ENCODE results near the gene PLK1. TPM values are rescaled to one million over a fixed set of nuclear protein-coding genes. Genes with fewer than 3 reads are reported as not detected.

PLK1 gene
- total RNA-seq, 4 donors from 2014 or later, result 0.59 to 9.6 (median 2.1) TPM

DNA sequence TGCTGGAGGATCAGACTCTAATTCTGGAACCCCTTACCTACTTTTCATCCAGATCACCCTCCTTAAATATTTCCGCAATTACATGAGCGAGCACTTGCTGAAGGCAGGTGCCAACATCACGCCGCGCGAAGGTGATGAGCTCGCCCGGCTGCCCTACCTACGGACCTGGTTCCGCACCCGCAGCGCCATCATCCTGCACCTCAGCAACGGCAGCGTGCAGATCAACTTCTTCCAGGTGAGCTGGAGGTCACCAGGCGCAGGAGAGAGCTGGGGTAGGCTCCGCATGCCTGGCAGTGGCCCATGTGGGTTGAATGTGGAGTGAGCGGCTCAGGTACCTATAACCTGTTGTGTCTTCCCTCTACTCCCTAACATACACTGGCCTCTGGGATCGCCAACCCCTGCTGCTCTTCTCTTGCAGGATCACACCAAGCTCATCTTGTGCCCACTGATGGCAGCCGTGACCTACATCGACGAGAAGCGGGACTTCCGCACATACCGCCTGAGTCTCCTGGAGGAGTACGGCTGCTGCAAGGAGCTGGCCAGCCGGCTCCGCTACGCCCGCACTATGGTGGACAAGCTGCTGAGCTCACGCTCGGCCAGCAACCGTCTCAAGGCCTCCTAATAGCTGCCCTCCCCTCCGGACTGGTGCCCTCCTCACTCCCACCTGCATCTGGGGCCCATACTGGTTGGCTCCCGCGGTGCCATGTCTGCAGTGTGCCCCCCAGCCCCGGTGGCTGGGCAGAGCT is 10.9 kb downstream of the PLK1 start:
- Histone ChIP-seq H3K4me1 (peaks cover 0 to 3% (median 0%) of the 10 kb centered on the region in 4 donors), H3K27ac (no peak overlapping the region), H3K9me3 (no peaks in the 10 kb centered on the region), H3K36me3 (peaks cover 0 to 68% (median 17%) of the 10 kb centered on the region in 3 donors), H3K27me3 (no peaks in the 10 kb centered on the region), H3K4me3 (no peak overlapping the region)
- DNase-seq (ENCODE audit: low spot score in 2 of 2), result no peak
- TF ChIP-seq POLR2A (IDR thresholded peaks at IDR 0.05), result no peak
- TF ChIP-seq, protein P1, sequence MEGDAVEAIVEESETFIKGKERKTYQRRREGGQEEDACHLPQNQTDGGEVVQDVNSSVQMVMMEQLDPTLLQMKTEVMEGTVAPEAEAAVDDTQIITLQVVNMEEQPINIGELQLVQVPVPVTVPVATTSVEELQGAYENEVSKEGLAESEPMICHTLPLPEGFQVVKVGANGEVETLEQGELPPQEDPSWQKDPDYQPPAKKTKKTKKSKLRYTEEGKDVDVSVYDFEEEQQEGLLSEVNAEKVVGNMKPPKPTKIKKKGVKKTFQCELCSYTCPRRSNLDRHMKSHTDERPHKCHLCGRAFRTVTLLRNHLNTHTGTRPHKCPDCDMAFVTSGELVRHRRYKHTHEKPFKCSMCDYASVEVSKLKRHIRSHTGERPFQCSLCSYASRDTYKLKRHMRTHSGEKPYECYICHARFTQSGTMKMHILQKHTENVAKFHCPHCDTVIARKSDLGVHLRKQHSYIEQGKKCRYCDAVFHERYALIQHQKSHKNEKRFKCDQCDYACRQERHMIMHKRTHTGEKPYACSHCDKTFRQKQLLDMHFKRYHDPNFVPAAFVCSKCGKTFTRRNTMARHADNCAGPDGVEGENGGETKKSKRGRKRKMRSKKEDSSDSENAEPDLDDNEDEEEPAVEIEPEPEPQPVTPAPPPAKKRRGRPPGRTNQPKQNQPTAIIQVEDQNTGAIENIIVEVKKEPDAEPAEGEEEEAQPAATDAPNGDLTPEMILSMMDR (IDR thresholded peaks at IDR 0.05), result no peak
- no peak for TF ChIP-seq EP300 (IDR thresholded peaks at IDR 0.05)
- WGBS, 2 donors, result 96% methylated on average over 35 to 36 of the region's 36 CpGs

DNA sequence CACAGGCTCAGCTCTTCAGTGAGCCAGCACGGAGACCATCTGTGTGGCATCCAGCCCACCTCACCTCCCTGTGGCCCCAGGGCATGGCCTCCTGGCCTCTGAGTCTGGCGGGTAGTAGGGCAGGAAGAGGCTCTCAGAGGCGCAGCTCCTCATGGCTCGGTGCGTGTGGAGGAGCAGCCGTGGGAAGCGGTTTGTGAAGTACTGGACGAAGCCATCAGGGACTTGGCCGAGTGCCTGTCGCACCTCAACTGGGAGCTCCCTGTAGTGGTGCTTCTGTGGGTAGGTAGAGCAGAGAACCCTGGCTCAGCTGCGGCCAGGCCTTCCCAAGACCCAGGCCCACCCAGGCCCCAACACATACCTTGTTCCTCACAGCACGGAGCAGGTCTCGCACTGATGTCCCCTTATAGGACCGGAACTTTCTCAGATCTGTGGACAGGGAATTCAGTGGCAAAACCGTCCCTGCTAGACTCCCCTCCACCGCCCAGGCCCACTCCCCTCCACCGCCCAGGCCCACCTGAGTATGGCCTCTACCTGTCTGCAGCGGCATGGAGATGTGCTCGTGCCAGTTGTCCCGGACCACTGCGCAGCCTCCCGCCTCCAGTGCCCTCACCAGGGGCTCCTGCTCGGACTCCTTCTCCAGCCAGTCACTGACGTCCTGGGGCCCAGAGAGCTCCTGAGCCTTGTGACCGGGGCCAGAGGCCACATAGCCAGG is 12.2 kb downstream of the PLK1 start:
- WGBS, 2 donors, result 92 to 93% methylated on average over 19 to 24 of the region's 25 CpGs
- Histone ChIP-seq H3K36me3 (peaks cover 0 to 62% (median 17%) of the 10 kb centered on the region in 3 donors), H3K4me1 (peaks cover 0 to 9% (median 0%) of the 10 kb centered on the region in 4 donors), H3K27me3 (no peaks in the 10 kb centered on the region), H3K9me3 (no peaks in the 10 kb centered on the region), H3K27ac (no peak overlapping the region), H3K4me3 (no peak overlapping the region)
- no peak for TF ChIP-seq EP300 (IDR thresholded peaks at IDR 0.05)
- TF ChIP-seq, protein P1 (IDR thresholded peaks at IDR 0.05), result no peak
- no peak for TF ChIP-seq POLR2A (IDR thresholded peaks at IDR 0.05)
- no peak for DNase-seq (ENCODE audit: low spot score in 2 of 2)

DNA sequence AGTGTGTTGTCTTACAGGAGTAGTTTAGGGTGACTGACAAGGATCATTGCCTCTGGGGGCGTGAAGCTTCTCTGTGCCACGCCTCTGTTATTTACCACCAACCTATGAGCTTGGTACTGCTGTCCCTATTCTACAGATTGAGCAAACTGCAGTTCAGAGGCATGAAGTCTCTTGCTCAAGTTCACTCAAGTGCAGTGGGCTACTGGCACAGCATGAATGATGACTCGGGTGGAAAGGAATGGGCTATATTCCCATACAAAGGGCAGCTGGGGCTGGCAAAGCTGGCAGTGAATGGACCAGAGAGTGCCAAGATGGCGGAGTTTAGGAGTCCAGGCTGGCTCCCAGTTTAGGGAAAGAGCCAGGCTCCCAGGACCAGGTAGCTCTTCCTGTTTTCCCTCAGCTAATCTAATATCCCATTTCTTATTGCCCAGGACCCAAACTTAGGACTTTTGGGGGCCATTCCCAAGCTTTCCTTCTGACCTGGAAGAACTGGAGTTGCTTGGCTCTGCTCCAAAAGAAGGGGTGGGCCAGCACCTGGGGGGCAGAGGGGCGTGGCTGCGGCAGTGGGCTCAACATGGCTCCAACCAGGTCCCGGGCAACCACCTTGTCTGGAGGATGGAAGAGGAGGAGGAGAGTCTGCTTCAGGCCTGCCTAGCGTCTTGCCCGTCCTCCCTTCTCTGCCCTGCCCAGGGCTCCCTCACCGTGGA is 12.9 kb downstream of the PLK1 start:
- WGBS, 2 donors, result 82 to 93% methylated on average over 10 of the region's 10 CpGs
- no peak for DNase-seq (ENCODE audit: low spot score in 2 of 2)

DNA sequence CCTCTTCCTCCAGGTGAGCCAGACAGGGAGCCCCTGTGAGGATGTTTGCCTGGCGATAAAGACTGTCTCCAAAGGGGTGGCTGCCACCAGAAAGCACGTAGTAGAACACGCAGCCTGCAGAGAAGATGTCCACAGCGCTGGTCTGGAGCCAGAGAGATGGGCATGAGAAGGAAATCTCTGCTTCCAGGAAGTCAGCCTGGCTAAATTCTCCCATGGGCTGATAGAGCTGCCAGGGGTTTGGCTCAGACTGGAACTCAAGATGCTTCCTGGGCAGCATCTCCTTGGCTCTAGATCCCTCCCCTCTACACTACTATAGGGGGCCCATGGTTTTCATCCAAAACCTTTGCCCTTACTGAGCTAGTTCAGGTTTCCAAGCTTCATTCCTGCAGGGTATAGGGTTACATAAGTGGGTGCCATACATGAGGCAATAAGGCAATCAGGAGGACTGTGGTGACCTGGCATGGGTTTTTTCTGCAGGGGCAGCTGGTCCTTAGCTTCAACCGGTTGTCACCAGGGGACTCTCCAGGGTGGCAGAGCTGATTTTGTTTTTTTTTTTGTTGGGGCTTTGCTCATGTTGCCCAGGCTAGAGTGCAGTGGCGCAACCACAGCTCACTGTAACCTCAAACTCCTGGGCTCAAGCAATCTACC is 13.6 kb downstream of the PLK1 start:
- no peak for TF ChIP-seq POLR2A (IDR thresholded peaks at IDR 0.05)
- TF ChIP-seq EP300 (IDR thresholded peaks at IDR 0.05), result no peak
- TF ChIP-seq, protein P1 (IDR thresholded peaks at IDR 0.05), result no peak
- 97 to 99% methylated on average over 6 of the region's 6 CpGs for WGBS, 2 donors
- DNase-seq (ENCODE audit: low spot score in 2 of 2), result no peak

More for the DNA sequence above, 12.9 kb downstream of the PLK1 start:
- no peak for TF ChIP-seq EP300 (IDR thresholded peaks at IDR 0.05)
- H3K9me3 ChIP-seq, result no peaks in the 10 kb centered on the region
- H3K4me3 ChIP-seq, result no peak overlapping the region
- H3K27me3 ChIP-seq, result no peaks in the 10 kb centered on the region
- H3K27ac ChIP-seq, result no peak overlapping the region
- peaks cover 0 to 55% (median 17%) of the 10 kb centered on the region in 3 donors for H3K36me3 ChIP-seq
- peaks cover 0 to 9% (median 0%) of the 10 kb centered on the region in 4 donors for H3K4me1 ChIP-seq

DNA sequence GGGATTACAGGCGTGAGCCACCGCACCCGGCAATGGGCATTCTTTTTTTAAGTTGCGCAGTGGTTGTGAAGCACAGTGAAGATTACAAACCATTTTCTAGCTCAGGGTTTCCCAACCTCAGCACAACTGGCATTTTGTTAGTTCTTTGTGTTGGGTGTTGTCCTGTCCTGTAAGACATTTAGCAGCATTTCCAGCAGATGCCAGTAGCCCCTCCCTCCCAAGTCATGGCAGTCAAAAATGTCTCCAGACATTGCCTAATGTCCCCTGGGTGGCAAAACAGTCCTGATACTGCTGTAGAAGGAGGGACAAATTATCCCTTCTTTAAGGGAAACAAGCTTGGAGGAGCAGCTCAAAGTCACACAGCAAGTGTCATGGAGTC is 15.6 kb downstream of the PLK1 start:
- H3K27me3 ChIP-seq, result no peaks in the 10 kb centered on the region
- H3K4me1 ChIP-seq, result peaks cover 0 to 9% (median 0%) of the 10 kb centered on the region in 4 donors
- 95 to 96% methylated on average over 4 of the region's 4 CpGs for WGBS, 2 donors
- no peak for DNase-seq (ENCODE audit: low spot score in 2 of 2)
- H3K36me3 ChIP-seq, result peaks cover 0 to 29% (median 15%) of the 10 kb centered on the region in 3 donors
- H3K9me3 ChIP-seq, result no peaks in the 10 kb centered on the region
- H3K27ac ChIP-seq, result no peak overlapping the region
- TF ChIP-seq POLR2A (IDR thresholded peaks at IDR 0.05), result no peak
- no peak overlapping the region for H3K4me3 ChIP-seq

More for the DNA sequence above, 13.6 kb downstream of the PLK1 start:
- Histone ChIP-seq H3K9me3 (no peaks in the 10 kb centered on the region), H3K27ac (no peak overlapping the region), H3K36me3 (peaks cover 0 to 48% (median 17%) of the 10 kb centered on the region in 3 donors), H3K4me3 (no peak overlapping the region), H3K27me3 (no peaks in the 10 kb centered on the region), H3K4me1 (peaks cover 0 to 9% (median 0%) of the 10 kb centered on the region in 4 donors)
